Measurements from ENCODE around the gene SURF1.

- TF ChIP-seq EP300 (IDR thresholded peaks at IDR 0.05) (peak in 1 of 2 donors; percentile 79), CTCF (IDR thresholded peaks at IDR 0.05) (no peak), POLR2A (IDR thresholded peaks at IDR 0.05) (peak in 1 of 2 donors; percentile 42)
Observed at GRCh38 chr9:133356391-133357091, at the start of gene SURF1, which contains the start of gene SURF2.

Data from tibial nerve (tissue), 4 donors.